ENCODE measurements around the gene PSTK.

DNA sequence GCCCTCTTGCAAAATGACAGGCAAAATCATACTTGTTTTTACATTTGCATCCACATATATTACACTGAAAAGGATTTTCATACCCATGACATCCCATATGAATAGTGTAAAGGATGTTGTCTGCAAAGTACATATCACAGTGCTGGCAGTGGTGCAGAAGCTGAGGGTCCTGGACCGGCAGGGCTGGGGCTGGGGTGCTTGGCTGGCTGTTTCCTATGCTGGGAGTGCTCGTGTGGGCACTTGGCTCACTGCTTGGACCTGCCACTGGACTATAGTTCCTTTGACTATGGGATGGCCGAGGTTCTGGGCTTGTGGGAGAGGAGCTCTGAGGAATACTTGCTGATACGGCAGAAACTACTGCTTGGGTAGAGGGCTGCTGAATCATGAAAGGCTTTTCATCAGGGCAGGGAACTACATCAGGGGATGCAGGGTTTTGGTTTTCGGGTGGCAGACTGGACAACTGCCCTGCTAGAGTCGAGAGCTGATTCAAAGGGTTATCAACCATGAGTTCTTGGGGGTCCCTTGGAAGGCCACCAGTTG lies 13.7 kb downstream of the PSTK start:
- TF ChIP-seq, protein P1, sequence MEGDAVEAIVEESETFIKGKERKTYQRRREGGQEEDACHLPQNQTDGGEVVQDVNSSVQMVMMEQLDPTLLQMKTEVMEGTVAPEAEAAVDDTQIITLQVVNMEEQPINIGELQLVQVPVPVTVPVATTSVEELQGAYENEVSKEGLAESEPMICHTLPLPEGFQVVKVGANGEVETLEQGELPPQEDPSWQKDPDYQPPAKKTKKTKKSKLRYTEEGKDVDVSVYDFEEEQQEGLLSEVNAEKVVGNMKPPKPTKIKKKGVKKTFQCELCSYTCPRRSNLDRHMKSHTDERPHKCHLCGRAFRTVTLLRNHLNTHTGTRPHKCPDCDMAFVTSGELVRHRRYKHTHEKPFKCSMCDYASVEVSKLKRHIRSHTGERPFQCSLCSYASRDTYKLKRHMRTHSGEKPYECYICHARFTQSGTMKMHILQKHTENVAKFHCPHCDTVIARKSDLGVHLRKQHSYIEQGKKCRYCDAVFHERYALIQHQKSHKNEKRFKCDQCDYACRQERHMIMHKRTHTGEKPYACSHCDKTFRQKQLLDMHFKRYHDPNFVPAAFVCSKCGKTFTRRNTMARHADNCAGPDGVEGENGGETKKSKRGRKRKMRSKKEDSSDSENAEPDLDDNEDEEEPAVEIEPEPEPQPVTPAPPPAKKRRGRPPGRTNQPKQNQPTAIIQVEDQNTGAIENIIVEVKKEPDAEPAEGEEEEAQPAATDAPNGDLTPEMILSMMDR (IDR thresholded peaks at IDR 0.05), result no peak
- TF ChIP-seq EP300 (IDR thresholded peaks at IDR 0.05), result no peak
